ENCODE results near the gene PPP1R10. TPM values are rescaled to one million over a fixed set of nuclear protein-coding genes. Genes with fewer than 3 reads are reported as not detected.

Gene PPP1R10
- total RNA-seq, 1 experiment from 2014 or later, result 123 TPM

GRCh38 chr6:30556906-30557682, 59.9 kb downstream of the PPP1R10 start, which contains the start of gene PRR3:
Gene PRR3, plus strand, starts transcription at chr6:30557295. Its CDS starts 50 bp downstream, at chr6:30557345.
- Histone ChIP-seq H3K4me1 (ENCODE audit: insufficient read depth, low read length) (no peaks in the 10 kb centered on the region), H3K9ac (ENCODE audit: extremely low read depth, insufficient read length, low read length) (peak within 1 kb of the TSS; percentile 81), H2AFZ (ENCODE audit: low read length) (no peak within 1 kb of the TSS), H2BK20ac (ENCODE audit: low read depth, low read length, poor library complexity, severe bottlenecking) (no peak within 1 kb of the TSS), H4K91ac (ENCODE audit: insufficient read length, low read depth, low read length) (no peak within 1 kb of the TSS), H3K23ac (ENCODE audit: insufficient read length, low read depth, low read length) (no peak within 1 kb of the TSS), H4K20me1 (ENCODE audit: control insufficient read depth, insufficient read depth, insufficient read length) (no peaks in the 10 kb centered on the region), H4K5ac (ENCODE audit: insufficient read length, low read depth, low read length) (peak within 1 kb of the TSS; percentile 50), H2BK120ac (ENCODE audit: low read depth, low read length, poor library complexity, severe bottlenecking) (no peak within 1 kb of the TSS), H3K79me1 (ENCODE audit: insufficient read depth, low read depth, low read length, poor library complexity, severe bottlenecking) (peaks cover 2% of the 10 kb centered on the region), H3K4me2 (ENCODE audit: insufficient read depth, insufficient read length, low read length) (peak within 1 kb of the TSS; percentile 82), H3T11ph (ENCODE audit: low read length) (peak within 1 kb of the TSS; percentile 22), H4K8ac (replicated peaks; ENCODE audit: insufficient read length, low read depth, low read length) (peak within 1 kb of the TSS; percentile 32), H3K14ac (ENCODE audit: insufficient read depth, low read length) (peak within 1 kb of the TSS; percentile 92), H2BK15ac (ENCODE audit: low read depth, low read length) (no peak within 1 kb of the TSS), H3K4ac (ENCODE audit: low read depth, low read length) (no peak within 1 kb of the TSS; the same call in 1 of the 2 replicates), H2AK5ac (ENCODE audit: insufficient read length, low read length) (no peak within 1 kb of the TSS), H3K9me3 (ENCODE audit: control insufficient read depth, low read depth, low read length) (no peaks in the 10 kb centered on the region), H3K18ac (ENCODE audit: insufficient read length, low read depth, low read length) (peak within 1 kb of the TSS; percentile 98), H3K23me2 (ENCODE audit: insufficient read length, low read depth, low read length, poor library complexity, severe bottlenecking) (peaks cover 14% of the 10 kb centered on the region), H3K79me2 (ENCODE audit: insufficient read depth, low read length) (peaks cover 5% of the 10 kb centered on the region; the same call in 1 of the 2 replicates), H3K27ac (ENCODE audit: insufficient read length, low read depth, low read length) (peak within 1 kb of the TSS; percentile 56), H2BK12ac (ENCODE audit: insufficient read length, low read depth, low read length) (no peak within 1 kb of the TSS), H3K56ac (ENCODE audit: insufficient read length, low read depth, low read length) (no peak within 1 kb of the TSS), H3K27me3 (ENCODE audit: insufficient read depth, low read length) (no peaks in the 10 kb centered on the region), H2BK5ac (ENCODE audit: insufficient read length, low read length) (peak within 1 kb of the TSS; percentile 15)
- Mint-ChIP-seq H3K4me1 (peaks cover 15 to 17% of the 10 kb centered on the region in 2 experiments), H3K9me3 (no peaks in the 10 kb centered on the region; a peak in 1 of 5 replicates), H3K27ac (peak within 1 kb of the TSS; percentile 100), H3K4me3 (peak within 1 kb of the TSS; percentile 94 to 95), H3K36me3 (ENCODE audit: insufficient read depth in 1 of 3, low read depth in 3 of 3) (peaks cover 28 to 67% (median 50%) of the 10 kb centered on the region in 3 experiments), H3K27me3 (ENCODE audit: low read depth) (no peaks in the 10 kb centered on the region)
- TF ChIP-seq CTCF (conservative IDR thresholded peaks at IDR 0.05), result no peak
- no CpG with 5 or more reads among the region's 42 CpGs for WGBS (ENCODE audit: extremely low coverage, insufficient read length, low lambda C conversion rate)
- peak; percentile 94 for DNase-seq

Data from H9 (cell line).